KMS-11 (cell line): ENCODE results near the gene SPTBN1.

Experiments used
- H2AFZ ChIP-seq: fragments of 200-600 bp; sonication (generic); 2 replicates; pipeline ENCODE4 v1.6.1; 2016; ENCODE audit warnings: antibody characterized with exemption, mixed run types, low read depth
- H3K27ac ChIP-seq: fragments of 200-600 bp; sonication (generic); 2 replicates; pipeline ENCODE4 v1.6.1; 2016; ENCODE audit warnings: mild to moderate bottlenecking, mixed run types
- H3K27me3 ChIP-seq: fragments of 200-600 bp; sonication (generic); 2 replicates; pipeline ENCODE4 v1.6.1; 2017; ENCODE audit warnings: mild to moderate bottlenecking, low read depth, mixed run types, moderate library complexity; ENCODE audit not compliant: insufficient read depth
- H3K36me3 ChIP-seq: fragments of 200-600 bp; sonication (generic); 2 replicates; pipeline ENCODE4 v1.6.1; 2017; ENCODE audit warnings: mild to moderate bottlenecking, mixed run types; ENCODE audit not compliant: insufficient read depth
- H3K4me1 ChIP-seq: fragments of 200-600 bp; sonication (generic); 2 replicates; pipeline ENCODE4 v1.6.1; 2016; ENCODE audit warnings: mild to moderate bottlenecking, low read depth, mixed run types; ENCODE audit not compliant: poor library complexity, severe bottlenecking
- H3K4me2 ChIP-seq: fragments of 200-600 bp; sonication (generic); 2 replicates; pipeline ENCODE4 v1.7.0; 2016; ENCODE audit warnings: mild to moderate bottlenecking, mixed run types
- H3K4me3 ChIP-seq: fragments of 200-600 bp; sonication (generic); IDR thresholded peaks from 2 replicates; pipeline ENCODE4 v1.6.1; 2017; ENCODE audit warnings: low read depth, low read length, mixed read lengths; ENCODE audit not compliant: insufficient read depth
- H3K79me2 ChIP-seq: fragments of 200-600 bp; sonication (generic); 2 replicates; pipeline ENCODE4 v1.6.1; 2016; ENCODE audit warnings: low read depth, mixed run types; ENCODE audit not compliant: insufficient read depth
- H3K9ac ChIP-seq: fragments of 200-600 bp; sonication (generic); 2 replicates; pipeline ENCODE4 v1.6.1; 2016; ENCODE audit warnings: mild to moderate bottlenecking, mixed run types
- H4K20me1 ChIP-seq: fragments of 200-600 bp; sonication (generic); 2 replicates; pipeline ENCODE4 v1.6.1; 2016; ENCODE audit warnings: mild to moderate bottlenecking, mixed run types; ENCODE audit not compliant: insufficient read depth
- CTCF ChIP-seq: fragments of 200-600 bp; sonication (generic); conservative IDR thresholded peaks from 2 replicates; pipeline ENCODE4 v1.6.1; 2017; ENCODE audit warnings: low read depth, mild to moderate bottlenecking, antibody characterized with exemption, low read length, moderate library complexity, mixed read lengths

SPTBN1 gene

GRCh38 chr2:54699665-54700064 is 243.5 kb downstream of the SPTBN1 start:
- no peak overlapping the region for H3K4me3 ChIP-seq
- H3K79me2 ChIP-seq: no peaks in the 10 kb centered on the region
- no peak overlapping the region for H3K27ac ChIP-seq
- H3K9ac ChIP-seq: no peak overlapping the region
- no peaks in the 10 kb centered on the region for H4K20me1 ChIP-seq
- H3K36me3 ChIP-seq: no peaks in the 10 kb centered on the region
- no peak overlapping the region for H3K4me2 ChIP-seq
- H3K4me1 ChIP-seq: peaks cover 6% of the 10 kb centered on the region
- no peak overlapping the region for H2AFZ ChIP-seq
- no peaks in the 10 kb centered on the region for H3K27me3 ChIP-seq
- TF ChIP-seq CTCF: no peak

- TF ChIP-seq CTCF: no peak
- H3K27ac ChIP-seq: no peak overlapping the region
- no peaks in the 10 kb centered on the region for H3K79me2 ChIP-seq
- H3K36me3 ChIP-seq: no peaks in the 10 kb centered on the region
- H3K4me1 ChIP-seq: peaks cover 11% of the 10 kb centered on the region
- H2AFZ ChIP-seq: no peak overlapping the region
- H3K4me2 ChIP-seq: no peak overlapping the region
- no peaks in the 10 kb centered on the region for H4K20me1 ChIP-seq
- no peak overlapping the region for H3K4me3 ChIP-seq
- H3K27me3 ChIP-seq: no peaks in the 10 kb centered on the region
- H3K9ac ChIP-seq: no peak overlapping the region
These were observed 244.9 kb downstream of the SPTBN1 start for GRCh38 chr2:54701029-54701428.

- no peak overlapping the region for H3K4me3 ChIP-seq
- no peaks in the 10 kb centered on the region for H3K36me3 ChIP-seq
- H3K27me3 ChIP-seq: no peaks in the 10 kb centered on the region
- H3K4me2 ChIP-seq: no peak overlapping the region
- H3K9ac ChIP-seq: no peak overlapping the region
- H3K79me2 ChIP-seq: no peaks in the 10 kb centered on the region
- H4K20me1 ChIP-seq: no peaks in the 10 kb centered on the region
- H3K27ac ChIP-seq: no peak overlapping the region
- peaks cover 27% of the 10 kb centered on the region for H3K4me1 ChIP-seq
- peak overlapping the region; percentile 5; the same call in 1 of the 2 replicates for H2AFZ ChIP-seq
- TF ChIP-seq CTCF: no peak
These were observed 248.1 kb downstream of the SPTBN1 start for GRCh38 chr2:54704238-54704637.

- Histone ChIP-seq H3K27ac (no peak overlapping the region), H3K27me3 (no peaks in the 10 kb centered on the region), H4K20me1 (no peaks in the 10 kb centered on the region), H3K9ac (no peak overlapping the region), H3K4me3 (no peak overlapping the region), H3K4me2 (no peak overlapping the region), H3K36me3 (no peaks in the 10 kb centered on the region), H3K4me1 (peaks cover 27% of the 10 kb centered on the region), H3K79me2 (no peaks in the 10 kb centered on the region), H2AFZ (0 out of 2 replicates have a peak overlapping the region, but pooled peaks have one; percentile 5)
- TF ChIP-seq CTCF: peak; percentile 77
These were observed 248.8 kb downstream of the SPTBN1 start for GRCh38 chr2:54704688-54705605.
